ENCODE measurements around the gene KIF1A.

Gene KIF1A

GRCh38 chr2:240714747-240715725 lies 105.0 kb downstream of the KIF1A start:
- H3K9ac ChIP-seq (ENCODE audit: low read length), result no peak overlapping the region
- H3K27ac ChIP-seq (ENCODE audit: low read depth, low read length, poor library complexity, severe bottlenecking), result no peak overlapping the region
- H3K9me2 ChIP-seq (ENCODE audit: low read depth, low read length), result no peaks in the 10 kb centered on the region
- no peaks in the 10 kb centered on the region for H3K79me2 ChIP-seq (ENCODE audit: insufficient read depth, low read length)
- no peaks in the 10 kb centered on the region for H3K36me3 ChIP-seq (ENCODE audit: insufficient read depth, low read length)
- 0 out of 2 replicates have a peak, but pooled peaks cover 4% of the 10 kb centered on the region for H3K27me3 ChIP-seq (ENCODE audit: insufficient read depth, low read length)
- no peak overlapping the region for H3K4me2 ChIP-seq (ENCODE audit: low read length)
- TF ChIP-seq CTCF (IDR thresholded peaks at IDR 0.05; ENCODE audit: low read length) (no peak), EZH2 (IDR thresholded peaks at IDR 0.05; ENCODE audit: borderline replicate concordance, low read length) (no peak)
- no peak overlapping the region for H2AFZ ChIP-seq (ENCODE audit: low read length)
- no peaks in the 10 kb centered on the region for H3K9me3 ChIP-seq (ENCODE audit: low read length)
- no peaks in the 10 kb centered on the region for H3K4me1 ChIP-seq (ENCODE audit: insufficient read depth, low read length, severe bottlenecking)
- no peaks in the 10 kb centered on the region for H3F3A ChIP-seq (ENCODE audit: insufficient read depth, low read length)
- no peaks in the 10 kb centered on the region for H4K20me1 ChIP-seq (ENCODE audit: insufficient read depth, low read length)
- H3K4me3 ChIP-seq (ENCODE audit: low read depth, low read length, poor library complexity, severe bottlenecking), result no peak overlapping the region

- no peak overlapping the region for H3K4me3 ChIP-seq (ENCODE audit: low read depth, low read length, poor library complexity, severe bottlenecking)
- no peaks in the 10 kb centered on the region for H3F3A ChIP-seq (ENCODE audit: insufficient read depth, low read length)
- H3K9me3 ChIP-seq (ENCODE audit: low read length), result no peaks in the 10 kb centered on the region
- TF ChIP-seq EZH2 (IDR thresholded peaks at IDR 0.05; ENCODE audit: borderline replicate concordance, low read length), result no peak
- TF ChIP-seq CTCF (IDR thresholded peaks at IDR 0.05; ENCODE audit: low read length), result no peak
- H3K79me2 ChIP-seq (ENCODE audit: insufficient read depth, low read length), result no peaks in the 10 kb centered on the region
- no peaks in the 10 kb centered on the region for H3K9me2 ChIP-seq (ENCODE audit: low read depth, low read length)
- H3K4me2 ChIP-seq (ENCODE audit: low read length), result no peak overlapping the region
- H3K36me3 ChIP-seq (ENCODE audit: insufficient read depth, low read length), result no peaks in the 10 kb centered on the region
- H3K9ac ChIP-seq (ENCODE audit: low read length), result no peak overlapping the region
- no peak overlapping the region for H3K27ac ChIP-seq (ENCODE audit: low read depth, low read length, poor library complexity, severe bottlenecking)
- H3K4me1 ChIP-seq (ENCODE audit: insufficient read depth, low read length, severe bottlenecking), result no peaks in the 10 kb centered on the region
- H3K27me3 ChIP-seq (ENCODE audit: insufficient read depth, low read length), result 0 out of 2 replicates have a peak, but pooled peaks cover 4% of the 10 kb centered on the region
- H2AFZ ChIP-seq (ENCODE audit: low read length), result no peak overlapping the region
- no peaks in the 10 kb centered on the region for H4K20me1 ChIP-seq (ENCODE audit: insufficient read depth, low read length)
Measured at GRCh38 chr2:240713928-240714746, 105.9 kb downstream of the KIF1A start.

- H3K9me3 ChIP-seq (ENCODE audit: low read length), result no peaks in the 10 kb centered on the region
- no peak overlapping the region for H3K4me2 ChIP-seq (ENCODE audit: low read length)
Measured at GRCh38 chr2:240713071-240713927, 106.7 kb downstream of the KIF1A start.

More at GRCh38 chr2:240713071-240713927, 106.7 kb downstream of the KIF1A start:
- Histone ChIP-seq H3K79me2 (ENCODE audit: insufficient read depth, low read length) (no peaks in the 10 kb centered on the region), H3K27ac (ENCODE audit: low read depth, low read length, poor library complexity, severe bottlenecking) (no peak overlapping the region), H3K9ac (ENCODE audit: low read length) (no peak overlapping the region), H4K20me1 (ENCODE audit: insufficient read depth, low read length) (no peaks in the 10 kb centered on the region), H3K9me2 (ENCODE audit: low read depth, low read length) (no peaks in the 10 kb centered on the region), H3F3A (ENCODE audit: insufficient read depth, low read length) (no peaks in the 10 kb centered on the region), H2AFZ (ENCODE audit: low read length) (no peak overlapping the region), H3K4me3 (ENCODE audit: low read depth, low read length, poor library complexity, severe bottlenecking) (no peak overlapping the region), H3K36me3 (ENCODE audit: insufficient read depth, low read length) (no peaks in the 10 kb centered on the region), H3K4me1 (ENCODE audit: insufficient read depth, low read length, severe bottlenecking) (no peaks in the 10 kb centered on the region), H3K27me3 (ENCODE audit: insufficient read depth, low read length) (0 out of 2 replicates have a peak, but pooled peaks cover 4% of the 10 kb centered on the region)
- TF ChIP-seq CTCF (IDR thresholded peaks at IDR 0.05; ENCODE audit: low read length) (no peak), EZH2 (IDR thresholded peaks at IDR 0.05; ENCODE audit: borderline replicate concordance, low read length) (no peak)

Data from OCI-LY1 (cell line).